ENCODE data around the gene PLBD2. TPM values are rescaled to one million over a fixed set of nuclear protein-coding genes. Genes with fewer than 3 reads are reported as not detected.

Gene PLBD2
- total RNA-seq, 1 experiment from 2014 or later, result 18.8 TPM

DNA sequence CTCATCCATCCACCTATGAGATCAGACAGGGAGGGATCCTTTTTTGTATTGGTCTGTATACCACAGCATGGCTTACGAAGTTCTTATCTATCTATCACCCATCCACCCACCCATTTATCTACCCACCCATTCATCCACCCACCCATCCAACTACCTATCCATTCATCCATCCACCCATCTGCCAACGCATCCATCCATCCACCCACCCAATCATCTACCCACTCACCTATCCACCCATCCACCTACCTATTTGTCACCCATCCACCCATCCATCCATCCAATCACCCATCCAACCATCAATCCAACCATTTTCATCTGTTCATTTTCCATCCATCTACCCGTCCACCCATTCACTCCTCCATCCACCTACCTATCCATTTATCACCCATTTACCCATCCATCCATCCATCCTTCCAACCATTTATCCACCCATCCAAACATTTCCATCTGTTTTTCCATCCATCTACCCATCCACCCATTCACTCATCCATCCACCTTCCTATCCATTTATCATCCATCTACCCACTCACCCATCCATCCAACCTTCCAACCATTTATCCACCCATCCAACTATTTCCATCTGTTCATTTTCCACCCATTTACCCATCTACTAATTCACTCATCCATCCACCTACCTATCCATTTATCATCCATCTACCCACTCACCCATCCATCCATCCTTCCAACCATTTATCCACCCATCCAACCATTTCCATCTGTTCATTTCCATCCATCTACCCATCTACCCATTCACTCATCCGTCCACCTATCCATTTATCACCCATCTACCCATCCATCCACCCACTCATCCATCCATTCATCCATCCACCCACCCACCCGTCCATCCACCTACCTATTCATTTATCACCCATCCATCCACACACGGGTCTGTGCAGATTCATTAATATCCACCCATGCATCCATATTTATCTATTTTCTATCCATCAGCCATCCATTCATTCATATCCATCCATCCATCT is 32.0 kb downstream of the PLBD2 start:
- no peak for DNase-seq
- ChIA-PET POLR2A (ENCODE audit: unreplicated experiment) (no interaction called here), CTCF (no interaction called here)
- no peaks in the 10 kb centered on the region for H3K9me2 ChIP-seq (replicated peaks; ENCODE audit: low read length)
- no peaks in the 10 kb centered on the region for H3K79me2 ChIP-seq (ENCODE audit: low read length)
- H3K36me3 ChIP-seq (ENCODE audit: low read depth, low read length), result peaks cover 24% of the 10 kb centered on the region
- no peaks in the 10 kb centered on the region for H3K9me3 ChIP-seq (ENCODE audit: low read length)
- TSS peak; percentile 65 for BruUV-seq (replicated peaks)
- H4K20me1 ChIP-seq (ENCODE audit: low read length), result no peaks in the 10 kb centered on the region
- H3K4me1 ChIP-seq (ENCODE audit: insufficient read depth, low read length), result no peaks in the 10 kb centered on the region
- intact Hi-C loops (cut with micrococcal nuclease), result no loop called here
- no peak overlapping the region for H3K4me2 ChIP-seq (ENCODE audit: low read length)
- H3K27me3 ChIP-seq (ENCODE audit: low read length), result no peaks in the 10 kb centered on the region
- ATAC-seq, result no peak
- no peak overlapping the region for H3K27ac ChIP-seq (ENCODE audit: low read length)
- H3K9ac ChIP-seq (ENCODE audit: low read length), result no peak overlapping the region
- H3K4me3 ChIP-seq (ENCODE audit: low read length), result no peak overlapping the region
- TF ChIP-seq, protein P1, sequence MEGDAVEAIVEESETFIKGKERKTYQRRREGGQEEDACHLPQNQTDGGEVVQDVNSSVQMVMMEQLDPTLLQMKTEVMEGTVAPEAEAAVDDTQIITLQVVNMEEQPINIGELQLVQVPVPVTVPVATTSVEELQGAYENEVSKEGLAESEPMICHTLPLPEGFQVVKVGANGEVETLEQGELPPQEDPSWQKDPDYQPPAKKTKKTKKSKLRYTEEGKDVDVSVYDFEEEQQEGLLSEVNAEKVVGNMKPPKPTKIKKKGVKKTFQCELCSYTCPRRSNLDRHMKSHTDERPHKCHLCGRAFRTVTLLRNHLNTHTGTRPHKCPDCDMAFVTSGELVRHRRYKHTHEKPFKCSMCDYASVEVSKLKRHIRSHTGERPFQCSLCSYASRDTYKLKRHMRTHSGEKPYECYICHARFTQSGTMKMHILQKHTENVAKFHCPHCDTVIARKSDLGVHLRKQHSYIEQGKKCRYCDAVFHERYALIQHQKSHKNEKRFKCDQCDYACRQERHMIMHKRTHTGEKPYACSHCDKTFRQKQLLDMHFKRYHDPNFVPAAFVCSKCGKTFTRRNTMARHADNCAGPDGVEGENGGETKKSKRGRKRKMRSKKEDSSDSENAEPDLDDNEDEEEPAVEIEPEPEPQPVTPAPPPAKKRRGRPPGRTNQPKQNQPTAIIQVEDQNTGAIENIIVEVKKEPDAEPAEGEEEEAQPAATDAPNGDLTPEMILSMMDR (conservative IDR thresholded peaks at IDR 0.05; ENCODE audit: low read depth, low read length), result no peak
- no peak for TF ChIP-seq EZH2 (IDR thresholded peaks at IDR 0.05; ENCODE audit: low read length, unreplicated experiment)
- no peak for TF ChIP-seq EZH2phosphoT487 (IDR thresholded peaks at IDR 0.05; ENCODE audit: borderline replicate concordance, low read length)
- no peak overlapping the region for H2AFZ ChIP-seq (ENCODE audit: low read length)
- H3F3A ChIP-seq (ENCODE audit: low read length, unreplicated experiment), result no peaks in the 10 kb centered on the region

DNA sequence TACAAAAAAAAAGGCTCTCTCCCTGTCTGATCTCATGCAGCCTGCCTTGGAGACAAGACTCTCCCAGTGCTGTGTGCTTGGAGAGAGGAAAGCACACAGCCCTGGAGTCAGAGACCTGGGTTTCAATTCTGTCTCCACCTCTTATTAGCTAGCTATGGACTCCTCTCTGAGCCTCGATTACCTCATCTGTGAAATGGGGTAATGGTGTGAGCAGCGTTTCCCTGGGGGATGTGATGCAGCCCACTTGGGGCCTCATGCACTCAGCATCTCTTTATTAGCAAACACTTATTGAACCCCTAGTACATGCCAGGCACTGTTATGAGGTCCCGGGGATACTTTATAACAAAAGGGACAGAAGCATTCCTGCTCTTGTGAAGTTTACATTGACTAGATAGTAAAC is 32.8 kb downstream of the PLBD2 start:
- ChIA-PET POLR2A (ENCODE audit: unreplicated experiment) (no interaction called here), CTCF (no interaction called here)
- Histone ChIP-seq H3K9ac (ENCODE audit: low read length) (no peak overlapping the region), H3K27me3 (ENCODE audit: low read length) (no peaks in the 10 kb centered on the region), H3F3A (ENCODE audit: low read length, unreplicated experiment) (no peaks in the 10 kb centered on the region), H3K4me1 (ENCODE audit: insufficient read depth, low read length) (no peaks in the 10 kb centered on the region), H3K27ac (ENCODE audit: low read length) (no peak overlapping the region), H3K4me3 (ENCODE audit: low read length) (no peak overlapping the region), H4K20me1 (ENCODE audit: low read length) (no peaks in the 10 kb centered on the region), H3K9me3 (ENCODE audit: low read length) (no peaks in the 10 kb centered on the region), H2AFZ (ENCODE audit: low read length) (no peak overlapping the region), H3K36me3 (ENCODE audit: low read depth, low read length) (peaks cover 24% of the 10 kb centered on the region), H3K4me2 (ENCODE audit: low read length) (no peak overlapping the region), H3K9me2 (replicated peaks; ENCODE audit: low read length) (no peaks in the 10 kb centered on the region), H3K79me2 (ENCODE audit: low read length) (no peaks in the 10 kb centered on the region)
- ATAC-seq (no peak), DNase-seq (no peak)
- intact Hi-C loops (cut with micrococcal nuclease), result no loop called here
- TF ChIP-seq EZH2phosphoT487 (IDR thresholded peaks at IDR 0.05; ENCODE audit: borderline replicate concordance, low read length), result no peak
- no peak for TF ChIP-seq EZH2 (IDR thresholded peaks at IDR 0.05; ENCODE audit: low read length, unreplicated experiment)
- TF ChIP-seq, protein P1 (conservative IDR thresholded peaks at IDR 0.05; ENCODE audit: low read depth, low read length), result no peak
- BruUV-seq (replicated peaks), result no TSS peak
